Activated CD4-positive, alpha-beta T cell treated with anti-CD3 and anti-CD28 coated beads for 4 hours (primary cell): Measurements from ENCODE around the gene MAN1B1.
A peak's percentile ranks its signal among the peaks of the same experiment; 100 is the strongest.

ENCODE experiments used
- DNase-seq, 2 donors: peaks; one replicate each; pipeline ENCODE4 v3.0.0-alpha.2; 2020

Gene MAN1B1

DNA sequence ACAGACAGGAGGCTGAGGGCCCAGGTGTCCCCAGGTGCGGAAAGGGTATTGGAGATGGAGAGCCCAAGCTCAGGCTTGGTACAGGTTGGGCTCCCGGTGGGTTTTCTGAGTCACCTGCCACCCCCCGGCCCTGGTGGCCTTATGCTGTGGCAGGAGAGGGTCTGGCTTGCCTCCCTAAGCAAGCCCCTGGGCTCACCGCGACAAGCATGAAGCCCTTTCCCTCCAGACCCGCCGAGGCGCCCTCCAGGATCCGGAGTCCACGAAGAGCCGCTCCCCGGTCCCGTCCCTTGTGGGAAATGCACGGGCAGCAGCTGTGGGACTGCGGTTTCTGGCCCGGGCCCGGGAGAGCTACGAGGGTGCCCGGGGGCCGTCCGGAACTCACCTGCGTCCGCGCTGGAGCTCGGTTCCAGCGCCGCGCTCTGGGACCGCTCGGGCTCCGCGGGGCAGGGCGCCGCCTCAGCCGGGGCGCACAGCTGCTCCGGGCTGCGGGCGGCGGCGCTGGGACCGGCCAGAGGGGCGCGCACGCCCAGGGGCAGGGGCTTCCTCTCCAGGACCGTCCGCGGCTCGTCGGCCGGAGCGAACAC lies 17.2 kb upstream of the MAN1B1 start:
- no peak for DNase-seq

DNA sequence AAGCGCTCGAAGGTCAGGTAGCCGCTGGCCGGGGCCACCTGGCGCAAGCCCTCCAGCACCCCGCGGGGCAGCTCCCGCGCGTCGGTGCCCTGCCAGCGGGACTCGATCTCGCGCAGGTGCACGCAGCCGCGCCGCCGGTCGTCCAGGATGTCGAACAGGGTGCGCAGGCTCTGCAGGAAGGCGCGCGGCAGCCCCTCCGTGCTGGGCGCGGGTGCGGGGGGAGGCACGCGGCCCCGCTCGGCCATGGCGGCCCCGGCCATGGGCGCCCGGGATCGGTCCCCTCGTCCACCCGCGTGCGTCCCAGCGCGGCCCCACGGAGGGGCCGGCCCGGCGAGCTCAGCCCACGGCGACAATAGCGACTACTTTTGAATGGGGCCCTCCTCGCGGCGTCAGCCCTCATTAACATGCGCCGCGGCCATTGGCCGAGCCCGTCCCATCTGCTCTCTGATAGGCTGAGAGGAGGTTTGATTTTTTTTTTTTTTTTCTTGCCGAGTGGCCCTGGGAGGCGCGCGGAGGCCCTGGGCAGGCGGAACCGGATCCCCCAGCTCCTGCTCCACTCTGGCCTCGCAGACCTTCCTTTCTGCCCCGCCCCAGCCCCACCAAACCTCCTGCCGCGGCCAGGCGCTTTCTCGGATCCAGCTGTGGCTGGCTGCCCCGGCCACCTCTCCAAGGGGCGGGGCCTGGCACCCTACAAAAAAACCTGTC lies 16.4 kb upstream of the MAN1B1 start, which contains the start of gene SAPCD2:
TSS of gene SAPCD2 (minus strand) at position 357 of the 705 bp plus-strand sequence. CDS start at position 260, 97 bp downstream.
- DNase-seq = peak; percentile 77 to 81

DNA sequence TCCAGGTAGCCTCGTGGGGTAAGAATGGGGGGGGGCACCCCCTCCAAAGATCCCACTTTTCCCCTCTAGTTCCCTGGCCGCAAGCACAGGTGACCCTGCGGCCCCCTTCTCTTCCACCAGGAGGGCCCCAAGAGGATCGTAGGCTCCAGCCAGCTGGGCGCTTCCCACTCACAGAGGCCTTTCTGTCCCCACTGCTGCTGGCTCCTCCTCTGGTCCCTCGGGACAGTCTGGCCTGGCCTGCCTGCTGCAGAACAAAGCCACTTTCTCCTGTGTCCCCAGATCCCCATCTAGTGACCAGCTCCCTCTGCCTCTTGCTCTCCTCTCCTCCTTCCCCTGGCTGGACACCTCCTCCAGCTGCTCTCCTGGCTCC lies 15.9 kb upstream of the MAN1B1 start:
- no peak for DNase-seq

DNA sequence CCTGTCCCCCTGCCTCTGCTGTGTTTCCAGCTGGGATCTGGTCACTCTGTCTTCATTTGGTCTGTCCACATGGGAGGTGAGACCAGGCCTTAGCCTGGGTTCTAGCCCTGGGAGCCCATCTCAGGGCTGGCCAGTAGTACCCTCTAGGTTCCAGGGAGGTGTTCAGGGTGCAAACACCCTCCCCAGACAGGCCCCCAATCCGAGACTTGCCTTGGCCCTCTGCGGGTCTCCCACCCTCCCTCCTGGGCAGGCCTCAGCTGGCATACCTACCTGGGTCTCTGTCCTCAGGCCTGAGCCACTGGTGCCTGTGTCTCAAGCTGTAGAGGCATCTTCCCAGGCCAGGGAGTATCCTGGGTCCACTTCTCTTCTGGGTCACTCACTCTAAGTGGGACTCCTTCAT lies 15.5 kb upstream of the MAN1B1 start:
- DNase-seq = no peak

DNA sequence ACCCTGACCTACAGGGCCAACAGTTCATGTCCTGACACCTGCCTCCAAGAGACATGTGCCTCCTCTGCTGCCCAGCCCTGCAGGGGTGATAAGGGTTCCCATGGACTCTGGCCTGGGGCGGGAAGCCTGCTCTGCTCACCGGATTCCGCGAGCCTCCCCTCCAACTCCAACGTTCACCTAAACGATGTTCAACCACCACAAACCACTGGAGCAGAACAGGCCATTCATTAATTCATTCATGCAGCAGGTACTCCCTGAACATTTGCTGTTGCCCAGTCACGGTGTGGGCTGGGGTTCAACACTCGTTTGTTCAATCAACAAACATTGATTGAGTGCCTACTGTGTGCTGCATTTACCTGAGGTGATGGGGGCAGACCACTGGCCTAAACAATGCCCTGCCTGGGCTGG lies 12.8 kb upstream of the MAN1B1 start:
- no peak for DNase-seq

DNA sequence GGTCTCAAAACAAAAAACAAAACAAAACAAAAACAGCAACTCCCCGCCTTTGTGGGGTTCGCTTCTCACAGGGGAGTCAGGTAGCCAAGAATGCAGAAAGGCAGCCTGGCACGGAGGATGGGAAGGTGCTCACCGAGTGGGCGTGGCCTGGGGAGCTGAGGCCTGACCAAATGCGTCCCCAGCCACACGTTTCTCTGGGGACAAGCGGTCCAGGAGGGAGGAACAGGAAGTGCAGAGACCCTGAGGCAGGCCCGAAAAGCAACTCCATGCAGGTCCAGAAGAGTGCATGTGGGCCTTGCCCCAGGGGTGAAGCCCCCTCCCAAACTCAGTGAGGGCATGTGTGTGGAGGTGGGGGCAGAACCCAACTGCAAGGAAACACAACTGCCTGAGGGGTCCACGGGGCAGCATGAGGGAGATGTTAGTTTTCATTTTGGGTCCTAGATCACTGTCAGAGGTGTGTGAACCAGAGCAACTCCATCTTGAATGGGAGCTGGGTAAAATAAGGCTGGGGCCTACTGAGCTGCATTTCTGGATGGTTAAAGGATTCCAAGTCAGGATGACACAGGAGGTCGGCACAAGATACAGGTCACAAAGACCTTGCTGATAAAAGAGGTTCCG lies 12.0 kb upstream of the MAN1B1 start:
- no peak for DNase-seq

DNA sequence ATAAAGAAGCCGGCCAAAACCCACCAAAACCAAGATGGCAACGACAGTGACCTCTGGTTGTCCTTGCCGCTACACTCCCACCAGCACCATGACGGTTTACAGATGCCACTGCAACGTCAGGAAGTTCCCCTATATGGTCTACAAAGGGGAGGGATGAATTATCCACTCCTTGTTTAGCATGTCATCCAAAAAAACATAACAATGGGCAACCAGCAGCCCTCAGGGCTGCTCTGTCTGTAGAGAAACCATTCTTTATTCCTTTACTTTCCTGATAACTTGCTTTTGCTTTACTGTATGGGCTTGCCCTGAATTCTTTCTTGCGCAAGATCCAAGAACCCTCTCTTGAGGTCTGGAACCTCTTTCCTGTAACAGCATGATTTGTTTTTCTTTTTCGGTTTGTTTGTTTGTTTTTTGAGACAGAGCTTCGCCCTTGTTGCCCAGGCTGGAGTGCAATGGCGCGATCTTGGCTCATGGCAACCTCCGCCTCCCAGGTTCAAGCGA lies 11.5 kb upstream of the MAN1B1 start:
- no peak for DNase-seq

DNA sequence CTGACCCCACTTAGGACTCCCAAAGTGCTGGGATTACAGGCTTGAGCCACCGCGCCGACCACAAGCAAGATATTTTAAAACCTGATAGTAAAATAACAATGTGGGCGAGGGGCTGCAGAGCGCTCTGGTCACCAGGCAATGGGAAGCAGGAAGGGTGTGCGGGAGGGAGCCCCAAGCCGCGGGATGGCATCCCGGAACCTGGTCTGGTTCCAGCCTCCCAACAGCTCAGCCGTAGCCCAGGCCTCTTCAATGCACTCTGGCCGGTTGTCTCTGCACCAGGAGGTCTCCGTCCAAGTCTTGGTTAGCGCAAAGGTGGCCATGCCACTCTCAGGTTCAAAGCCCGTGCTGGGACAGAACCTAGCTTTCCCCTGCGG lies 10.2 kb upstream of the MAN1B1 start:
- DNase-seq = no peak

DNA sequence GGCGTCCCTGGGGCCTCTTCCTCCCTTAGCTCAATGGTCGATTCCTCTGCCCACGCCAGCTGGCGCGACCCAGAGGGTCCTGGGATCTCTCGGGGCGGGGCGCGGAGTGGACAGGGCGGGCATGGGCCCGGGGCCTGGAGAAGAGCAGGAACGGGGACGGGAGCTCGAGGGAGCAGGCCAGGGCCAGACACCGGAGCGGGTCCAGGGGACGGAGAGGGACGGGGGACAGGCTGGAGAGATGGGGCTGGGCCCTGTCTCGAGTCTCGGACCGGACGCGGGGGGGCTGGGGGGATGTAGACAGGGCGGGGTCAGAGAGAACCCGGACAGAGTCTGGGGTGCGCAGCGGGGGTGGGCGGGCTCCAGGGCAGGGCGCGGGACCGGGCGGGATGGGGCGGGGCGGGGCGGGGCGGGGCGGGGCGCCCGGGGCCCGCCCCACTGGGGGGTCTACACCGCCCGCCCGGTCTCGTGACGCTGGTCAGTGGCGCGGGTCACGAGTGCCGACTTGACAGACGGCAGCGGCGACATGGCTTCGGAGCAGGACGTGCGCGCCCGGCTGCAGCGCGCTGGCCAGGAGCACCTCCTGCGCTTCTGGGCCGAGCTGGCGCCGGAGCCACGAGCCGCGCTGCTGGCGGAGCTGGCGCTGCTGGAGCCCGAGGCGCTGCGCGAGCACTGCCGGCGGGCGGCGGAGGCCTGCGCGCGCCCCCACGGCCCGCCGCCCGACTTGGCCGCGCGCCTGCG lies 9.6 kb upstream of the MAN1B1 start, which contains the start of gene UAP1L1:
TSS of gene UAP1L1 (plus strand) at position 508 of the 738 bp plus-strand sequence. CDS start at position 524, 16 bp downstream.
- DNase-seq = peak in 1 of 2 donors; percentile 47

DNA sequence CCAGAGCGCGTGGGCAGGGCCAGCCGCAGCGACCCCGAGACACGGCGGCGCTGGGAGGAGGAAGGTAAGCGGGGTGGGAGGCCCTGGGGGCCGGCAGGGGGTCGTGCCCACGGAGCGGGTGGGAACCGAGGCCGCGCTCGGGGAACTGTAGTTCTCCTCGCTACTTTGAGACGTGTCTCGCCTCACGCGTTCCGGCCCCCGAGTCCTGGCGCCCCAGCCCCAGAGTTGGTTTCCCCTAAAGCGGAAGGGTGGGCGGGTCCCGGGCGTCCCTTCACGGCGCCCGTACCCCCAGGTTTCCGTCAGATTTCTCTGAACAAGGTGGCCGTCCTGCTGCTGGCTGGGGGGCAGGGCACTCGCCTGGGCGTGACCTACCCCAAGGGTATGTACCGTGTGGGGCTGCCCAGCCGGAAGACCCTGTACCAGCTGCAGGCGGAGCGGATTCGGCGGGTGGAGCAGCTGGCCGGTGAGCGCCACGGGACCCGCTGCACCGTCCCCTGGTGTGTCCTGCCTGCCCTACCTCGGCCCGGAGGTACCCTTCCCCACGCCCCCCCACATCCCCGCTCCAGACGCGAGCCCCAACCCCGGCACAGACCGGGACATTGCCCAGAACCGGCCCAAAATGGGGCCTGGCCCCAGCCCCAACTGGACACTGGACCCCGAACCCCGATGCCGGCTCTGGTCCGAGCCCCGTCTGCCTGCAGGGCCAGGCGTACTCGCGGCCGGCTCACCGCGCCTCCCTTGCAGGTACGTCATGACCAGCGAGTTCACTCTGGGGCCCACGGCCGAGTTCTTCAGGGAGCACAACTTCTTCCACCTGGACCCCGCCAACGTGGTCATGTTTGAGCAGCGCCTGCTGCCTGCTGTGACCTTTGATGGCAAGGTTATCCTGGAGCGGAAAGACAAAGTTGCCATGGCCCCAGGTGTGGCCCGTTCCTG lies 8.8 kb upstream of the MAN1B1 start:
- no peak for DNase-seq

DNA sequence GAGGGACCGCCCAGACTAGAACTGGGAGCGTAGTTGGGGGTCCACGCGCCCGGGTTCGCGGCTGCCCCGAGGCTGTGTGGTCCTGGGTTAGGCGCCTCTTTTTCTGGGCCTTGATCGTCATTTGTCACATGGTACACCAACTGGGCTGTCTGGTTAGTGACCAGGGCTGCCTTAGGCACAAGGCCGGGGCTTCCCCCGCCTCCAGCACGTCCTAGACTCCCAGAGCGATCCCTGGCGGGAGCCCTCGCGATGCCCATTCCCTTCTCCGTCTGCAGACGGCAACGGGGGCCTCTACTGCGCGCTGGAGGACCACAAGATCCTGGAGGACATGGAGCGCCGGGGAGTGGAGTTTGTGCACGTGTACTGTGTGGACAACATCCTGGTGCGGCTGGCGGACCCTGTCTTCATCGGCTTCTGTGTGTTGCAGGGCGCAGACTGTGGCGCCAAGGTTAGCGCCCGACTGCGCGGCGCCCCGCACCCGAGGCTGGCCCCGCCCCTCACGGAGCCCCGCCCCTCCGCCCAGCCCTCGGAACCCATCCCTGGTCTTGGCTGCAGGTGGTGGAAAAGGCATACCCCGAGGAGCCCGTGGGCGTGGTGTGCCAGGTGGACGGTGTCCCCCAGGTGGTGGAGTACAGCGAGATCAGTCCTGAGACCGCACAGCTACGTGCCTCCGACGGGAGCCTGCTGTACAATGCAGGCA lies 7.9 kb upstream of the MAN1B1 start:
- no peak for DNase-seq

DNA sequence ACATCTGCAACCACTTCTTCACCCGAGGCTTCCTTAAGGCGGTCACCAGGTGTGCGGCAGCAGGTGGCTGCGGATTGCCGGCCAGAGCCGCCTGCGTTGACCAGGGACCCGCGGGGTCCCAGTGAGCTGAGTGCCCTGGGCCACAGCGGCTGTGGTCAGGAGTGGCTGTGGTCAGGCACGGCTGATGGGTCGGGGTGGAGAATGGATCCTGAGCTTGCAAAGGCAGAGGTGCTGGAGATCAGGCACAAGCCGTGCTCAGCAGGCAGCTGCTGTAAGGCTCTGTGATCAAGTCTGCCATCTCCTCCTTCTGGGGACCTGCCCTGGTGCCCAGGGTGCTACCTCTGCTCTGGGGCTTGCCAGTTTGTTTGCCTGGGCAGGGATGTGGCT lies 7.4 kb upstream of the MAN1B1 start:
- DNase-seq = no peak

DNA sequence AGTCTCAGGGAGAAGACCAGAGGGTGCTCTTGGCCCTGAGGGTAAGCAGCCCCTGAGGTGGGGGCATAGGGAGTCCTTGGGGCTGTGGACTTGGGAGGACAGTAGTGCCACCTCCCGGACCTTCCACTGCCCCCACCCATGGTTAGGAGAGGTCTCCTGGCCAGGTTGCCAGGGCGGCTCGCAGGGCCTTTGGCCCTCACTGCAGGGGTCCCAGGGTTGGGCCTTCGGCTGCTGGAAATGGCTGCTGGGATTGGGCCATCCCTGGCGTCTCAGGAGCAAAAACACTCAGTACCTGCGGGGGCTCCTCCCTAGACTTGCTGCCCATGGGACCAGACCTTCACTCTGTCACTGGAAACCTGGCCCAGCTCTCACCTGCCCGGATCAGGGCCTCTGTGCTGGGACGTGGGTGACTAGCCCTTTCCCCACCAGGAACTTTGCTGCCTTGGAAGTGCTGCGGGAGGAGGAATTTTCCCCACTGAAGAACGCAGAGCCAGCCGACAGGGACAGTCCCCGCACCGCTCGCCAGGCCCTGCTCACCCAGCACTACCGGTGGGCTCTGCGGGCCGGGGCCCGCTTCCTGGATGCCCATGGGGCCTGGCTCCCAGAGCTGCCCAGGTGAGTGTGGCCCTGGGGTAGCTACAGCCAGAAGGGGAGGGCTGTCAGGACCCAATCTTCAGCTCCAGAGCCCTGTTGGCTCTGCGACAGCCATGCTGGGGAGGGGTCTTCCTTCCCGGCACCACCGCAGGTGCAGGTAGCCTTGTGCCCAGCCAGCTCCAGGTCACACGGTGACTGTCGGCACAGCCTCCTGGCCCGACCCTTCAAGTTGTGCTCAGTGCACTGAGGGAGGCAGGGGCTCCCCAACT lies 6.3 kb upstream of the MAN1B1 start:
- DNase-seq = no peak

DNA sequence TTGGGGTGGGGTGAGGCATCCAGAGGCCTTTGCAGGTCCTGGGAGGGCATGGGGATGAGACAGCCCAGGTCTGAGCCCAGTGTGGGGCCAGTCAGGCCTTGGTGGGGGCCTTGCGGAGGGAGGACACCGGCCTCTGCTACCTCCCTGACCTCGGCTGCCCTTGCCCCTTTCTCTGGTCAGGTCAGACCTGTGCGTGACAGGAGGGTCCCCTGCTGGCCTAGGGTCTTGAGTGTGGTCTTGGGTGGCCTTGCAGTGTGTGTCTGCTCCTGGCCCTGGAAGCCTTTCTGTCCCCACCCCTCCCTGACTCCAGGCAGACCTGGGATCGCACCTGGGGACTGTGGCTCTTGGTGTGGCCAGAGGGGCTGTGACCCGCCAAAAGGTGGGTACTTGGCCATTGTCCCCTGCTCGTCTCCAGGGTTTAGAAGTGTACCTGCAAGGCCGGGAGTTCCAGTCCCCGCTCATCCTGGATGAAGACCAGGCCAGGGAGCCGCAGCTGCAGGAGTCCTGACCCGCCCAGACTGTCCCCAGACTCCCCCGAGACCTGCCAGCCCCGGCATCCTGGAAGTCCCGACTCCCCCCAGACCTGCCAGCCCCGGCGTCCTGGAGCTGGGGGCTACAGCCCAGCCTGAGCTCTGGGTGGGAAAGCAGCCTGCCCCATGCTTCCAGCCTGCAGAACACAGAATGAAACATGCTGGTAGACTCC lies 4.4 kb upstream of the MAN1B1 start:
- no peak for DNase-seq

DNA sequence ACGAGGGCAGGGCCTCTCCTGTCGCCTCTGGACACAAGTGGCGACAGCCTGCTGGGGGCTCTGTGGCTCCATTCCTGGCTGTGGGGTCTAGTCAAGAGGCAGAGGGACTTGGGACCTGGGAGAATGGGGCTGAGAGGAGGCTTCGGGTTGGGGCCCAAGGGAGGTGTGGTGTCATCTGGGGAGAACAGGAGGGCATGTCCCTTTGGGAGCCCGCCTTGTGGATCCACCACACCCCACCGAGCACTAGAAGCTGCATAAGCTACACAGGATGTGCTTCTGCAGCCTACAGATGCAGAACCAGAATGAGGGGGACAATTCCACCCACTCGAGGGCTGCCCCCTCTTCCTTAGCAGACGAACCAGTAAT lies 3.9 kb upstream of the MAN1B1 start:
- DNase-seq = no peak

DNA sequence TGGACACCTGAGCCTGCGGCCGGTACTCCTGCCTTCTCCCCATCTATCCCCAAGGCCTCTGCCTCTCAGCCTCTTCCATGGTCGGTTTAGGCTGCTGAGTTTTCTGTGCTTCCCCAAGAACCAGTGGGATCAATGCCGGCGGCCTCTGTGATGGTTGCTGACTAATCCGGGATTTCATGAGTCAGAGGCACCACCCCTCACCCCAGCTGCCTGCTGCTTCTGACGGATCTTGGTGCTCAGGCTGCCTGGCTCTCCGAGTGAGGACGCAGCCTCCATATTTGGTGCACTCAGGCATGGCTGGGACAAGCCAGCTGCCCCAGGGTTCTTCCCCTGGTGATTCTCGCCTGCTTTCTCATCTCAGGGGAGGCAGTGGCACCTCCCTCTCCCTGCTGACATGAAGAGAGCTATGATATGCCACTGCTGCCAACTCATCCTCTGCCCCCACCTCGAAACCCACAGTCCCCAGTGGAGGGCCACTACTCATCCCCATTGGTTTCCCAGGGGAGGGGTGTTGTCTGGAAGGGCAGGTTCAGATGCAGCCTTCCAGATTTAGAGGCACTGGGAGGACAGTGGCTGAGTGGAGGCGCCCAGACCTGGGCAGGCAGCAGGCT lies 3.3 kb upstream of the MAN1B1 start:
- DNase-seq = no peak

DNA sequence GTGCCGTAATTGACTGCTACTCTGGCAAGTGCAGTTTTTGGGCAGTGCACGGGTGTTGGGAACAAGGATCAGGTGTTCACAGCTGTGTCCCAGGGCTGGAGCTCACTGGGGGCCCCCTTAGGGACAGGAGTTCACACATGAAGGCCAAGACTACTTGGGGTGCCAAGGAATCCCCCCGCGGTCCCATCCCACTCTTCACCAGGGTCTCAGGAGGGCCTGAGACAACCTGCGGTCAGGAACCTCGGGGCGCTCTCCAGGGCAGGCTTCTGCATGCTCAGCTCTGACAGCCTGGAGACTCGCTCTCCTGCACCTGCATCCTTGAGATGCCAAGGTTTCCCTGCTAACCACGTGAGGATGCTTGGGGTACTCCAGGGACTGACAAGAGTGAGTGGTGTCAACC lies 2.3 kb upstream of the MAN1B1 start:
- no peak for DNase-seq

DNA sequence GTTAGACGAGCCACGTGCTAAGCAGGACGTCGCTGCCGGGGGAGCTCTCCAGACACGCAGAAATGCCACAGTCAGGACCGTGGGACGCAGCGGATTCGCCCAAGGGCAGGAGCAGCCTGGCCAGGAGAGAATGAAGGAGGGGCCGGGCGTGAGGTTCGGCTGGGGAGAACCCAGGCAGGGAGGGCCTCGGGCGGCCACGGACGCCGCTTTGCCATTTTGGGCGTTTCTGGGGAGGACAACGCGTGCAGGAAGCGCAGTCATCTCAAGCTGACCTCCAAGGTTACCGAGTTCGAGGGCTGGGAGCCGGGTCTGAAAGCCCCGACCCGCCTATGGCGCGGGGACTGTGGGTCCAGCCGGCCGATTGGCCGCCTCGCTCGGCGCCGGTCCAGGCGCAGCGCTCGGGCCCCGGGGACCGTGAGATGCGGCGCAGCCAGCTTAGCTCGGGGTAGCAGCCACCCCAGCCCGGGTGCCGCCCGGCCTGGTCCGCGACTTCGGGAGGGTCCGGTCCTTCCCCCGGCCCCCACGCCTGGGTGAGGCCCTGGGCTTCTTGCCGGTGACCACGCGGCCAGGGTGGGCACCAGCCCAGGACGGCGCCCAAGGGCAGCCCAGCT lies 760 bp upstream of the MAN1B1 start:
- peak; percentile 14 to 33 for DNase-seq

DNA sequence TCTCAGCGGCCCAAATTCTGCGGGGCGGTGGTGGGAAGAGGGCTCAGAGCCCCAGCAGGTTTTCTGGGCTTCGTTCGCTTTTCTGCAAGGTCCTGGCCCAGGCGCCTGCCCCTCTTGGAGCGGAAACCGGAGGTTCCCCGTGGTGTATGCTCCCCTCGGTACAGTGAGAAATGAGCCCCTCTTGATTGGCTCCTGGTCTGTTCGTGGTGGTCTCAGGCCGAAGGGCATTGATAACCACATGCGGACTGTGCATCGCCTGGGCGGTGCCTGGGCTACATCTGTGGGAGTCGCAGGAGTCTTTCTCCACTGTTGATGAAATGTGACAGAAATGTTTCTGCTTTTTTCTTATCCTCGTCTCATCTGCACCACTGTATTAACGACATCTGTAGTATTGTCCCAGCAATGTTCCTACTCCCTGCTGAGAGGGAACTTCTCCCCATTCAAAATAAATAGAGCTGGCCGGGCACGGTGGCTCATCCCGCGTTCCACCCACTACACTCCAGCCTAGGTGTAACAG lies 682 bp downstream of the MAN1B1 start:
- no peak for DNase-seq
